GM12878 (cell line): Measurements from ENCODE around the gene CXCL17.
A peak's percentile ranks its signal among the peaks of the same experiment; 100 is the strongest.

Experiments
- MXI1 ChIP-seq: fragments of 150-350 bp; IDR thresholded peaks from 2 replicates; pipeline ENCODE4 v1.6.1; 2011; ENCODE audit warnings: low read depth, mild to moderate bottlenecking, inconsistent platforms, low read length, improper control_type of control experiment
- POU2F2 ChIP-seq: IDR thresholded peaks from 3 replicates; pipeline ENCODE4 v1.6.1; 2011; ENCODE audit warnings: low read depth, mild to moderate bottlenecking, low read length, borderline replicate concordance
- REST ChIP-seq: IDR thresholded peaks from 2 replicates; pipeline ENCODE4 v1.6.1; 2012; ENCODE audit warnings: mild to moderate bottlenecking, low read depth, low read length
- SIN3A ChIP-seq: IDR thresholded peaks from 2 replicates; pipeline ENCODE4 v1.6.1; 2012; ENCODE audit warnings: low read depth, low read length, improper control_type of control experiment
- TCF12 ChIP-seq: IDR thresholded peaks from 2 replicates; pipeline ENCODE4 v1.6.1; 2011; ENCODE audit warnings: low read depth, mild to moderate bottlenecking, low read length

- TF ChIP-seq MXI1 (no peak), POU2F2 (no peak), SIN3A (0 out of 2 replicates have a peak, but pooled peaks have one; percentile 30), REST (no peak), TCF12 (no peak)
Measured at GRCh38 chr19:42423462-42424344, 19.0 kb downstream of the CXCL17 start.
